ENCODE measurements around the gene LEKR1.

GRCh38 chr3:157094301-157094700 is 268.1 kb downstream of the LEKR1 start:
- no peak for TF ChIP-seq CTCF (IDR thresholded peaks at IDR 0.05; ENCODE audit: borderline replicate concordance, extremely low read depth, low read length, poor library complexity, severe bottlenecking)
- TF ChIP-seq EZH2 (IDR thresholded peaks at IDR 0.05; ENCODE audit: borderline replicate concordance, low read depth, low read length, severe bottlenecking) = no peak

Measured in DND-41 (cell line).